Brain microvascular endothelial cell (primary cell): ENCODE data around the gene GATA2.

Source experiments
- DNase-seq: peaks from one replicate; pipeline ENCODE4 v3.0.0-alpha.2; 2020
- H3K27ac ChIP-seq: fragments of 250-450 bp; sonication (Bioruptor Pico); 2 replicates; pipeline ENCODE4 v1.5.1; 2020; ENCODE audit warnings: mild to moderate bottlenecking, moderate library complexity
- H3K27me3 ChIP-seq: fragments of 250-450 bp; sonication (Bioruptor Pico); replicated peaks from 2 replicates; pipeline ENCODE4 v1.5.1; 2020; ENCODE audit warnings: mild to moderate bottlenecking
- H3K36me3 ChIP-seq: fragments of 250-450 bp; sonication (Bioruptor Pico); replicated peaks from 2 replicates; pipeline ENCODE4 v1.5.1; 2020; ENCODE audit warnings: mild to moderate bottlenecking
- H3K4me3 ChIP-seq: 2 replicates; pipeline ENCODE4 v1.5.1; 2011; ENCODE audit warnings: low read depth, mild to moderate bottlenecking, control low read depth, low read length, moderate library complexity
- in situ Hi-C: cut with HindIII; loops from 2 replicates; pipeline ENCODE4 v1.10.0; 2017; ENCODE audit warnings: low sequenced_read_pairs, low pct_ligation_motif_present
- TF ChIP-seq, protein P1 (sequence below): IDR thresholded peaks from 2 replicates; pipeline ENCODE4 v1.5.1; 2011; ENCODE audit warnings: low read depth, mild to moderate bottlenecking, moderate library complexity, low read length, control low read depth, inconsistent platforms; ENCODE audit errors: missing control alignments

The GATA2 gene

DNA sequence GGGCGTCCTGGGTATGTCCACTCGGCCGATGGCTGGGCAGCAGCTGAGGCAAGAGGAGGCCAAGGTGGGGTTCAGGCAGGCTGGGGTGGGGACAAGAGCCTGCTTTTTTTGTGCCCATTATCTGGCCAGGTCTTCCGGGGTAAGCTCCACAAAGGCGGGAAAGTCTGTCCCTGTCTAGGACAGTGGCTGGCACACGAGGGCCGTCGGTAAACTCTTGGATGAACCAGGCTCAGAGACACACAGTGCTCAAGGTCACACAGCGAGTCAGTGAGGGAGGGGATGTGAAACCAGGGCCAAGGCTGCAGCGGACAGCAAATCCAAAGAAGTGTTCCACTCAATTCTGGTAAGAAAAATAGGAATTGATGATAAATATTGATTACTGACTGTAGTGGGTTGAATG lies 29.2 kb downstream of the GATA2 start:
- TF ChIP-seq, protein P1, sequence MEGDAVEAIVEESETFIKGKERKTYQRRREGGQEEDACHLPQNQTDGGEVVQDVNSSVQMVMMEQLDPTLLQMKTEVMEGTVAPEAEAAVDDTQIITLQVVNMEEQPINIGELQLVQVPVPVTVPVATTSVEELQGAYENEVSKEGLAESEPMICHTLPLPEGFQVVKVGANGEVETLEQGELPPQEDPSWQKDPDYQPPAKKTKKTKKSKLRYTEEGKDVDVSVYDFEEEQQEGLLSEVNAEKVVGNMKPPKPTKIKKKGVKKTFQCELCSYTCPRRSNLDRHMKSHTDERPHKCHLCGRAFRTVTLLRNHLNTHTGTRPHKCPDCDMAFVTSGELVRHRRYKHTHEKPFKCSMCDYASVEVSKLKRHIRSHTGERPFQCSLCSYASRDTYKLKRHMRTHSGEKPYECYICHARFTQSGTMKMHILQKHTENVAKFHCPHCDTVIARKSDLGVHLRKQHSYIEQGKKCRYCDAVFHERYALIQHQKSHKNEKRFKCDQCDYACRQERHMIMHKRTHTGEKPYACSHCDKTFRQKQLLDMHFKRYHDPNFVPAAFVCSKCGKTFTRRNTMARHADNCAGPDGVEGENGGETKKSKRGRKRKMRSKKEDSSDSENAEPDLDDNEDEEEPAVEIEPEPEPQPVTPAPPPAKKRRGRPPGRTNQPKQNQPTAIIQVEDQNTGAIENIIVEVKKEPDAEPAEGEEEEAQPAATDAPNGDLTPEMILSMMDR, result no peak
- Histone ChIP-seq H3K27ac (no peak overlapping the region), H3K27me3 (peaks cover 22% of the 10 kb centered on the region), H3K36me3 (no peaks in the 10 kb centered on the region), H3K4me3 (no peak overlapping the region)
- DNase-seq, result no peak
- in situ Hi-C loops, result no loop called here

DNA sequence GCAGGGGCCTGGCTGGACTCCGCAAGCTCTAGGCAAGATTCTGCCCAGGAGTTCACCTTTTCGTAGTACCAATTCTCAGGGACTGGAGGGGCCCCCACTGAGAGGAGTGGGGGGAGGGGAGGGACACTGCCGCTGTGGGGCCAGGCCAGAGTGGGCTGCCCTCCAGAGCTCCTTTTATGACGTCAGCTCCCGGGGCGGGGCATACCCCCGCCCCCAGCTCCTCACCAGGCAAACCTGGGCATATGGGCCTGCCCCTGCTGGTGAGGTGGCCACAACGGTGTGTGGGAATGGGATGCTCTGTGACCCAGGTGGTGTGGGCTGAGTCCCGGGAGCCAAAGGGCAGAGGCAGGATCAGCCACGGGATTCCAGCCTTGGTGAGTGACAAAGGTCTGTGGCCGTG lies 29.6 kb downstream of the GATA2 start:
- H3K27me3 ChIP-seq, result peaks cover 19% of the 10 kb centered on the region

DNA sequence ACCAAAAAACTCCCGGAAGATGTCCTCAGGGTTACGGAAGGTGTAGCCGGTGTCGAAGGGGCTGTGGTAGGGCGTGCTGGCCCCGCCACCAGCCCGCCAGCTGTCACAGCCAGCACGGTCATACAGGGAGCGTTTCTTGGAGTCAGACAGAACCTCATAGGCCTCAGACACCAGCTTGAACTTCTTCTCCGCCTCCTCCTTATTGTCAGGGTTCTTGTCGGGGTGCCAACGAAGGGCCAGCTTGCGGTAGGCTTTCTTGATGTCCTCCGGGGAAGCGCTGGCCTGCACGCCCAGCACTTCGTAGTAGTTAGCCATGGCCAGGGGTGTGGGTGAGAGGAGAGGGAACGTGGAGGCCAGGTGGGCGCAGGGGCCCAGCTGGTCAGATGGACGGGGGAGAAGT lies 30.1 kb downstream of the GATA2 start:
- no peaks in the 10 kb centered on the region for H3K36me3 ChIP-seq
- H3K4me3 ChIP-seq, result no peak overlapping the region
- H3K27me3 ChIP-seq, result peaks cover 16% of the 10 kb centered on the region
- no peak for DNase-seq
- no peak overlapping the region for H3K27ac ChIP-seq
- TF ChIP-seq, protein P1, result no peak
- in situ Hi-C loops, result no loop called here

More for the DNA sequence above, 29.6 kb downstream of the GATA2 start:
- no peak overlapping the region for H3K4me3 ChIP-seq
- H3K27ac ChIP-seq, result no peak overlapping the region
- TF ChIP-seq, protein P1, result no peak
- DNase-seq, result no peak
- in situ Hi-C loops, result no loop called here
- H3K36me3 ChIP-seq, result no peaks in the 10 kb centered on the region

DNA sequence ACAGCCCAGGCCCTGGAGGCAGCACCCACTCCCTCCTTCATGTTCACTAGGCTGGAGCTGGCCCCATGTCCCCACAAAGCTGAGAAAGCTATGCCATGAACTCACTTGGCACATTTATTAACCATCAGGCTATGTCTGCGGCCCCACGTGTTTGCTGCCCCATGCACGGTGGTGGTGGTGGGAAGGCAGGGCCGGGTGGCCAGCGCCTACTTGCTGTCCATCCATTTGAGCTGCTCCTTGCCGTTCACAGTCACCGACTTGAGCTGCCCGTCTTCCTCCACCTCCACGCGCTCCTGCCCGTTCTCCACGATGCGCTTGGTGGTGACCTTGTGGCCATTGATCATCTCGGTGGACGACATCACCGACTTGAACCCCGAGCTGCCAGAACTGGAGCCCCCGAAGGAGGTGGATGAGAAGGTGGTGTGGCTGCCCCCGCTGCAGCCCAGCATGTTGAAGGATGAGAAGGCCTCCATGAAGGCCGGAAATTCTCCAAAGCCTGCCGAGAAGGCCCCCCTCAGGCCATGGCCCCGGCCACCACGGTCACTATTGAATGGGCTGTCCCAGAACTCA lies 30.6 kb downstream of the GATA2 start:
- TF ChIP-seq, protein P1, result no peak
- Histone ChIP-seq H3K27me3 (peaks cover 18% of the 10 kb centered on the region), H3K4me3 (no peak overlapping the region), H3K36me3 (no peaks in the 10 kb centered on the region), H3K27ac (no peak overlapping the region)
- no peak for DNase-seq
- in situ Hi-C loops, result no loop called here

DNA sequence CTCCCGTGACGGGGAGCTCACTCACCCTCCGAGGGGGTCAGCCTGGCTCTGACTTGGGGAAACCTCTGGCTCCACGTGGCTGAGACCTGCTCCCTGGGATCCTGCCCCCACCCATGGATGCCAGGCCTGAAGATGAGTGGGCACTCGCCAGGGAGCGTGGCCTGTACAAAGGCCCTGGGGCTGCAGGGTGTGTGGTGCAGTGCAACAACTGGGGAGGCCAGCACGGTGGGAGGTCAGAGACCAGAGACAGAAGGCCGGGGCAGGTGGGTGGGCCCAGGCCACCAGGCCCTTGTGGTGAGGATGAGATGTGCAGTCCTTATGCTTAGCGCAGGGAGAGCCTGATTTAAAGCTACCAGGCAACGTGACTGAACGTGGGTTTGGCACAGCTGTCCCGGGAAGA lies 31.3 kb downstream of the GATA2 start:
- in situ Hi-C loops, result no loop called here
- Histone ChIP-seq H3K36me3 (no peaks in the 10 kb centered on the region), H3K27me3 (peaks cover 20% of the 10 kb centered on the region), H3K27ac (no peak overlapping the region), H3K4me3 (no peak overlapping the region)
- TF ChIP-seq, protein P1, result peak; percentile 12
- no peak for DNase-seq

DNA sequence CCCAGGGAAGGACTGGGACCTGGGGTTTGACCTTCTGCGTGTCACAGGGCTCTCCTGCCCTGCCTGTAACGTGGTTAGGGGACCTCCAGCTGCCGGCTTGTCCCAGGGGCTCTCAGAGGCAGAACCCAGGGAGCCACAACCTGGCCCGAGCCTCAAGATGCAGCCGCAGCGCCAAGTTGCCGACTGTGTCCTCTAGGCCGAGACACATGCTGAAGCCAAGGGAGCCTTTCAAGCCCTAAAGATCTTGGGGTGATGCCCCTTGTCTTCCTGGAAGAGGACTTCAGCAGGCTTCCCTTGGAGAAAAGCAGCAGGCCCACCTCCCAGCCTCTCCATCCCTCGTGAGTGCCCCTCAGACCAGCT lies 33.6 kb downstream of the GATA2 start:
- H3K27ac ChIP-seq, result no peak overlapping the region
- no peak overlapping the region for H3K4me3 ChIP-seq
- no peaks in the 10 kb centered on the region for H3K36me3 ChIP-seq
- DNase-seq, result no peak
- in situ Hi-C loops, result no loop called here
- TF ChIP-seq, protein P1, result no peak
- peaks cover 28% of the 10 kb centered on the region for H3K27me3 ChIP-seq
